RPMI7951 (cell line): ENCODE data around the gene FHL5. TPM values are rescaled to one million over a fixed set of nuclear protein-coding genes. Genes with fewer than 3 reads are reported as not detected.
A peak's percentile ranks its signal among the peaks of the same experiment; 100 is the strongest.
"Not testable (repeated sequence)": the region's sequence is repeated elsewhere in the genome, so short reads cannot be mapped to it uniquely, and the experiment has no call there.

Experiments used
- DNase-seq: peaks from one replicate; pipeline ENCODE4 v3.0.0-alpha.2; 2012; ENCODE audit warnings: low read depth
- total RNA-seq: library from RNA; depleted of rRNA; stranded (reverse); fragments of >200 nt; shearing (Covaris generic); gene quantifications from 2 replicates; pipeline ENCODE4 v1.2.3, GENCODE V29; 2014; rRNA removed

The FHL5 gene
- total RNA-seq, 1 experiment from 2014 or later: not detected

GRCh38 chr6:96610019-96610418, 47.1 kb downstream of the FHL5 start:
- DNase-seq: no peak

DNA sequence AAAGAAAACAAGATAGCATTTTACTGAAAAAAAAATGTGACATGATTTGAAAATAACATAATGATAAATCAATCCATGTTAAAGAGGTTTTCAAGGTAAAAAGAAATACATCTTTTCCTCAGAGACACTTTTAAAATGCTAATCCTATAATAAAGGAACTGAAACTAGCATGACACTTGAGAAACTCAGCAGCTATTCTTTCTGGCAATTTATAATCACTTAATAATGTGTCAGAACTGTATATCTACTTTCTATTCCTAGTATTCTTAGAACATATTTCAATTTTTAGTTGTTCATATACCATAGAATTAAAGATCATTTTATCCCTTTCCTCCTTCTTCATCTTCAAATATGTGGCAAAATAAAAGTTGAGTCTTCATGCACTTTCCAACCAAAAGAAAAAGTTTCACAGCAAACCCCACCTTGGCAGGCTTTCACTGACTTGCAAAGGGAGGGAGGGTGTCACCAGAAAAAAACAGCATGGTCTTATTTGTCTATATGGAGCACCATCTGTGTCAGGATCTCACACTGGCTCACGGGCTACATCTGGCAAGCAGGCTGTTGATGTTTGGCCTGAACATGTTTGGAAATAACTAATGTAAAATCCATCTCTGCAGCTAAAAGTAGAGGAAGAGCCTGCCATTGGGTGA, 48.5 kb downstream of the FHL5 start:
- no peak for DNase-seq

DNA sequence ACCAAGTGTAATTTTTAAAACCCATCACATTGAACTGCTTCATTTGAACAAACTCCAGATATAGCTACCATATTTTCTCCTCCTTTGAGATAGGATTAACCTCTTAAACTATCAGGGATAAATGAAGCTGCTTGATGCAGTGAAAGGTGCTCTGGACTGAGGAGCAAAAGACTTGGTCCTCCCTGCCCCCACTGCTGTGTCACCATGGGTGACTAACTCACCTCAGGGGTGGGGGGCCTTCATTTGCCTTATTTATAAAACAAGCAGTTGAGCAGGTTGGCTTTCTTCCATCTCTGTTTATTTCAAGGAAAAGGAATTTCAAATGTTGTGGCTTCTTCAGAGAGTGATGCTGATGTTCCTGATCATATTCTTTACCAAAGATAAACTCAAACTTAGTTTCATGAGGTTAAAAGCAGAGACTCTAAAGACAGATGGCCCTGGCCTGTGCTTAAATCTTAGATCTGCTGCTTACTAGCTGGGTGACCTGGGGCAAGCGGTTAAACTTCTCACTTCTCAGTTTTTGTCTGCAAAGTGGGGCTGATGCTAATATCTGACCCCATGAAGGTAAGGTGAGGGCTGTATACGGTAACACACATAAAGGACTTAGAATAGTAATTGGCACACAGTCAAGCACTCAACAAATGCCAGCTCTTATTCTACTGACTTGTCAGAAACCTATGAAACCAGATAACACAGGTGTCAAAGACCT, 50.5 kb downstream of the FHL5 start:
- DNase-seq: no peak

DNA sequence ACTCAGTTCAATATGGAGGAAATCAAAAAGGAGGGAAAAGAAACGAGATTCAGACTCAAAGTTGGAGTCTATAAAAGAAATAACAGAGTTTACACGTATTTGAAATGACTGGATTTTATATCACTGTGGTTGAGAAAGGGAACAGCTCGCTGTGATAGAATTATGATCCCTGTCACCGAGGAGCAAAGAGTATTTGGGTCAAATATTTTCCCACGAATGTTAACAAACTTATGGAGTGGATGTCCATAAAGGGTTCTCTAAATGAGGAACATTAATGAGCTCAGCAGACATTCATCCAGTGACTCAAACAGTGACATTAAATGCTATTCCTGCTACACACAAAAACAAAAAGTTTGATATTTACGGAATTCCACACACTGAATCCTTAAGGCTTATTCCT, 57.9 kb downstream of the FHL5 start:
- DNase-seq: no peak

DNA sequence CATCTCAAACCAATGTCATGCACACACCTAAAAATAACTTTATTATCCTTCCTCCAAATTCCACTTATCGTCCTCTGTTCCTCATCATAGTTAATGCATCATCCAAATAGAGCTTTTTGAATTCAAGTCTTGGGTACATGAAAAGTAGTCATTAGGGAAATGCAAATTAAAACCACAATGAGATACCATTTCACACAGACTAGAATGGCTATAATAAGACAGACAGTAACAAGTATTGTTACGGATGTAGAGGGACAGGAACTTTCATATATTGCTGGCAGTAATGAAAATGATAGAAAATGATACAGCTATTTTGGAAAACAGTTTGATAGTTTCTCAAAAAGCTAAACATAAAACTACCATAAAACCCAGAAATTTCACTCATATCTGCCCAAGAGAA, 59.1 kb downstream of the FHL5 start:
- no peak for DNase-seq

- no peak for DNase-seq
Measured at GRCh38 chr6:96624957-96625356, 62.0 kb downstream of the FHL5 start.

GRCh38 chr6:96626759-96627364, 63.9 kb downstream of the FHL5 start:
- DNase-seq: peak; percentile 28

DNA sequence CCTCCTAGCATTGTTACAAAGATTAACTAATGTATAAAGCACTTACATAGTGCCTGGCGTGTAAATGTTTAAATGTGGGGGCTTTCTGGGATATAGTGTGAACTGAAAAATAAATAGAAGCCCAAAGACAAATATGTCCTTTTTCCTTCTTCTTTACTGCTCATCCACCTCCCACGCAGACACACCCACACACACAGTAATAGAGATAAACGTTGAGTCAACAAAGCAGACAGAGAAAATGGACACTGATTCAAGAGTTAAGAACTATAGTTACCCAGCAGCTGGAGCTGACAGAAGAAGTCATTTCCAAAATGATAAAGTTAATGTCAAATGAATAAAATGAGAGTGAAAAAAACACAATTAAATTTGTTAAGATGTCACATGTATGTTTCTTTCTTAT, 68.3 kb downstream of the FHL5 start:
- DNase-seq: no peak

GRCh38 chr6:96637979-96638378, 75.1 kb downstream of the FHL5 start:
- not testable (repeated sequence) for DNase-seq

- no peak for DNase-seq
Measured at GRCh38 chr6:96645106-96645505, 82.2 kb downstream of the FHL5 start.

GRCh38 chr6:96649926-96650325, 87.0 kb downstream of the FHL5 start:
- DNase-seq: no peak

DNA sequence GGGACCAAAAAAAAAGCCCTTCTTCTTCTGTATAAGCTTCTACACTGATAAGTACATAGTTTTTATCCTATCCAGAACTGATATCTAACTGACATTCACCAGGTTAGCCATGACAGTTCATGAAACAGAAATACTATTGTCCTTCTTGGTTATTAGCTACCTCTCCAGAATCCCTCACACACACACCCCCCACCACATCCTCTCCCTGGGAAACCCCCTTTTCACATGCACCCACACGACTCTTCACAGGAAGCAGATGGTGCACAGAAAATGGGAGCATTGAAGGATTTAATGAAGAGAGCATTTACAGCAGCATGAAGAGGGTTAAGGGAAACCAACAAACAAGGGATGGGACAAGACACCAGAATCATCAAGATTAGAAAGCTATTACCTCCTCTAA, 88.9 kb downstream of the FHL5 start:
- no peak for DNase-seq

- no peak for DNase-seq
Measured at GRCh38 chr6:96652552-96652951, 89.6 kb downstream of the FHL5 start.

- no peak for DNase-seq
Measured at GRCh38 chr6:96653181-96653580, 90.3 kb downstream of the FHL5 start.

DNA sequence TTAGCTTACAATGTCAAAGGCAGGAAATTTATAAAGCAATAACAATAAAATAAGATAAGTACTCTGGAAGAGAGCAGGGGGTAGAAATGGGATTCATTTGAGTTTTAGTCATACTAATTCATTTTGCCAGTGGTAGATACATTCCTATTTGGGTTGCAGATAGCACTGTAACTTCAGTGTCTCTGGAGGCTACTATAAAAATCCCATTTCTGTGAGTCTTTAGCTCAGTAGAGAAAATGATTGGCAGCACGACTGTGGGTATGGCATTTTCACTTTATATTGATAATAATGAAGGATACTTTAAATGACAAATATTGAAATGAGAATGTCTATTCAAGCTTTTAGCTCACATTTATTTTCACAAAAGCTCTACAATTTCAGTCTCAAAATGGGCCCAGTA, 93.6 kb downstream of the FHL5 start:
- no peak for DNase-seq

GRCh38 chr6:96657344-96657743, 94.4 kb downstream of the FHL5 start:
- DNase-seq: no peak

GRCh38 chr6:96659084-96659845, 96.3 kb downstream of the FHL5 start:
- no peak for DNase-seq

Other genes starting within 250 kb of the FHL5 start
- gene UFL1, start 41.3 kb upstream of the FHL5 start, total RNA-seq: 24.2 and 27.0 TPM in 2 replicates